HepG2 (cell line): ENCODE measurements around the gene EPO. TPM values are rescaled to one million over a fixed set of nuclear protein-coding genes. Genes with fewer than 3 reads are reported as not detected.

ENCODE experiments used
- DPF2 ChIP-seq: sonication (generic); formaldehyde crosslinking; IDR thresholded peaks from 2 replicates; pipeline ENCODE4 v1.4.0; 2020; ENCODE audit warnings: mild to moderate bottlenecking, low read depth, missing genetic modification reagents, borderline replicate concordance
- GFI1 ChIP-seq: sonication (generic); formaldehyde crosslinking; IDR thresholded peaks from 2 replicates; pipeline ENCODE4 v1.5.0; 2020; ENCODE audit warnings: missing genetic modification reagents, mild to moderate bottlenecking, borderline replicate concordance
- HNF4G ChIP-seq, 2 experiments: sonication (generic) in 1 of 2; formaldehyde crosslinking in 1 of 2; IDR thresholded peaks; 2 replicates each; pipeline versions ENCODE4 v1.4.0 to v1.6.1; 2011 to 2020; ENCODE audit warnings: borderline replicate concordance in 2 of 2, low read depth in 2 of 2, mild to moderate bottlenecking in 2 of 2, low read length in 1 of 2, missing genetic modification reagents in 1 of 2, moderate library complexity in 1 of 2
- HOXA7 ChIP-seq: sonication (generic); formaldehyde crosslinking; IDR thresholded peaks from 2 replicates; pipeline ENCODE4 v1.8.1; 2022; ENCODE audit warnings: mild to moderate bottlenecking, missing genetic modification reagents, moderate library complexity
- KDM2A ChIP-seq: sonication (generic); formaldehyde crosslinking; IDR thresholded peaks from 2 replicates; pipeline ENCODE4 v1.4.0; 2020; ENCODE audit warnings: low read depth, missing genetic modification reagents, borderline replicate concordance
- NBN ChIP-seq: fragments of 450-650 bp; conservative IDR thresholded peaks from 2 replicates; pipeline ENCODE4 v1.6.1; 2017
- REL ChIP-seq: sonication (generic); formaldehyde crosslinking; conservative IDR thresholded peaks from 2 replicates; pipeline ENCODE4 v1.8.0; 2022; ENCODE audit warnings: mild to moderate bottlenecking, missing genetic modification reagents, moderate library complexity
- SKI ChIP-seq: fragments of 450-650 bp; IDR thresholded peaks from one replicate; pipeline ENCODE4 v1.6.1; 2018; ENCODE audit warnings: mild to moderate bottlenecking; ENCODE audit not compliant: partially characterized antibody
- ZNF230 ChIP-seq: sonication (generic); formaldehyde crosslinking; IDR thresholded peaks from 2 replicates; pipeline ENCODE4 v1.4.0; 2020; ENCODE audit warnings: mild to moderate bottlenecking, missing genetic modification reagents
- ZNF317 ChIP-seq: sonication (generic); formaldehyde crosslinking; IDR thresholded peaks from 2 replicates; pipeline ENCODE4 v1.5.0; 2020; ENCODE audit warnings: mild to moderate bottlenecking, missing genetic modification reagents
- ZNF343 ChIP-seq: sonication (generic); formaldehyde crosslinking; IDR thresholded peaks from 2 replicates; pipeline ENCODE4 v1.4.0; 2020; ENCODE audit warnings: mild to moderate bottlenecking, missing genetic modification reagents
- ZNF567 ChIP-seq: sonication (generic); formaldehyde crosslinking; IDR thresholded peaks from 2 replicates; pipeline ENCODE4 v1.8.1; 2023; ENCODE audit warnings: mild to moderate bottlenecking, missing genetic modification reagents, borderline replicate concordance
- ZNF782 ChIP-seq: sonication (generic); formaldehyde crosslinking; IDR thresholded peaks from 2 replicates; pipeline ENCODE4 v1.4.0; 2020; ENCODE audit warnings: missing genetic modification reagents, mild to moderate bottlenecking, borderline replicate concordance
- ZSCAN29 ChIP-seq: sonication (generic); formaldehyde crosslinking; conservative IDR thresholded peaks from 2 replicates; pipeline ENCODE4 v1.4.0; 2020; ENCODE audit warnings: mild to moderate bottlenecking, missing genetic modification reagents
- polyA plus RNA-seq, 8 experiments: library from polyadenylated mRNA; depleted of rRNA in 3 of 8; stranded (reverse) in 7 of 8; unstranded in 1 of 8; fragments of >200 nt; fragmentation: Illumina TruSeq in 4 of 8; extraction: Trizol in 4 of 8; gene quantifications; 2 replicates each; pipeline versions ENCODE4 v1.2.1 to v1.2.3, GENCODE V29; 2011 to 2016; ENCODE audit warnings: low read depth in 4 of 8, missing spikeins in 1 of 8, mixed read lengths in 1 of 8; ENCODE audit not compliant: insufficient read depth in 1 of 8
- total RNA-seq, 5 experiments: library from RNA; depleted of rRNA; stranded (reverse); fragments of >200 nt; fragmentation: Illumina TruSeq; extraction: Trizol; gene quantifications; 2 replicates each; pipeline ENCODE4 v1.2.3, GENCODE V29; 2016; ENCODE audit warnings: low read depth in 1 of 5
- TF ChIP-seq, protein P1 (sequence below): sonication (generic); formaldehyde crosslinking; conservative IDR thresholded peaks from 2 replicates; pipeline ENCODE4 v1.8.0; 2022; ENCODE audit warnings: mild to moderate bottlenecking, moderate library complexity, missing genetic modification reagents
- TF ChIP-seq, protein P2 (sequence below): sonication (generic); formaldehyde crosslinking; IDR thresholded peaks from 2 replicates; pipeline ENCODE4 v1.5.1; 2020; ENCODE audit warnings: missing genetic modification reagents, mild to moderate bottlenecking, borderline replicate concordance
- TF ChIP-seq, protein P3 (sequence below), 2 experiments: fragments of 450-650 bp in 1 of 2; sonication (generic) in 1 of 2; formaldehyde crosslinking; IDR thresholded peaks; 2 replicates each; pipeline versions ENCODE4 v1.5.0 to v1.8.0; 2020 to 2022; ENCODE audit warnings: mild to moderate bottlenecking in 1 of 2, missing genetic modification reagents in 1 of 2
- TF ChIP-seq, protein P4 (sequence below): sonication (generic); formaldehyde crosslinking; IDR thresholded peaks from 2 replicates; pipeline ENCODE4 v1.5.0; 2020; ENCODE audit warnings: missing genetic modification reagents, mild to moderate bottlenecking, borderline replicate concordance
- TF ChIP-seq, protein P5 (sequence below): sonication (generic); formaldehyde crosslinking; IDR thresholded peaks from 2 replicates; pipeline ENCODE4 v1.4.0; 2020; ENCODE audit warnings: missing genetic modification reagents
- TF ChIP-seq, protein P6 (sequence below): IDR thresholded peaks from 2 replicates; pipeline ENCODE4 v1.6.1; 2016; ENCODE audit warnings: low read depth, borderline replicate concordance
- TF ChIP-seq, protein P7 (sequence below): sonication (generic); formaldehyde crosslinking; conservative IDR thresholded peaks from 2 replicates; pipeline ENCODE4 v1.4.0; 2020; ENCODE audit warnings: missing genetic modification reagents

Gene EPO
- total and polyA plus RNA-seq, 2 of the 13 experiments (the other 11 are each of a cell fraction or from before 2014, with no cell fraction given), result 10.3 to 25.7 TPM

DNA sequence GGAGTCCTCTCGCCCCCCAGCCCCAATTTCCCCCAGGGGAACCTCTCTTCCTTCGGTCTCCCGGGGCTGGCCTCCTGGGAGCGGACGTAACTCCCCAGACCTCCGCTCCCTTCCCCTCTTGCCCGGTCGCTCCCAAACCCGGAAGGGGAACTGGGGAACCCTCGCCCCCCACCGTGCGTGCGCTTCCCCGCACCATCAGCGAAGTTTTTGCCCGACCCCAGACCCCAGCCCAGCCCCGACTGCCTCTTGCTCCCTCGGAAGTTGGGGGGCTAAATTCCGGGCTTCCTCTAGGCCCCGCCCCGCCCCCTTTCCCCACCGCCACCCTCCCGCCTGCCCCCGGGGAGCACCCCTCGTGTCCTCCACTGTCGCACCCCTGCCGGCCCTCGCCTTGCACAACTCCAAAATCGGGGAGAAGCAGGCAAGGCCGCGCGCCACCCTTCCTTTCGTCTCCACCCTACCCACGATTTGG lies 46.3 kb upstream of the EPO start (continued):
- TF ChIP-seq, protein P1, sequence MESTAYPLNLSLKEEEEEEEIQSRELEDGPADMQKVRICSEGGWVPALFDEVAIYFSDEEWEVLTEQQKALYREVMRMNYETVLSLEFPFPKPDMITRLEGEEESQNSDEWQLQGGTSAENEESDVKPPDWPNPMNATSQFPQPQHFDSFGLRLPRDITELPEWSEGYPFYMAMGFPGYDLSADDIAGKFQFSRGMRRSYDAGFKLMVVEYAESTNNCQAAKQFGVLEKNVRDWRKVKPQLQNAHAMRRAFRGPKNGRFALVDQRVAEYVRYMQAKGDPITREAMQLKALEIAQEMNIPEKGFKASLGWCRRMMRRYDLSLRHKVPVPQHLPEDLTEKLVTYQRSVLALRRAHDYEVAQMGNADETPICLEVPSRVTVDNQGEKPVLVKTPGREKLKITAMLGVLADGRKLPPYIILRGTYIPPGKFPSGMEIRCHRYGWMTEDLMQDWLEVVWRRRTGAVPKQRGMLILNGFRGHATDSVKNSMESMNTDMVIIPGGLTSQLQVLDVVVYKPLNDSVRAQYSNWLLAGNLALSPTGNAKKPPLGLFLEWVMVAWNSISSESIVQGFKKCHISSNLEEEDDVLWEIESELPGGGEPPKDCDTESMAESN, result no peak
- no peak for TF ChIP-seq NBN
- TF ChIP-seq ZSCAN29 (CRISPR knock-in tag), result no peak
- no peak for TF ChIP-seq ZNF317 (CRISPR knock-in tag)
- TF ChIP-seq, protein P2, sequence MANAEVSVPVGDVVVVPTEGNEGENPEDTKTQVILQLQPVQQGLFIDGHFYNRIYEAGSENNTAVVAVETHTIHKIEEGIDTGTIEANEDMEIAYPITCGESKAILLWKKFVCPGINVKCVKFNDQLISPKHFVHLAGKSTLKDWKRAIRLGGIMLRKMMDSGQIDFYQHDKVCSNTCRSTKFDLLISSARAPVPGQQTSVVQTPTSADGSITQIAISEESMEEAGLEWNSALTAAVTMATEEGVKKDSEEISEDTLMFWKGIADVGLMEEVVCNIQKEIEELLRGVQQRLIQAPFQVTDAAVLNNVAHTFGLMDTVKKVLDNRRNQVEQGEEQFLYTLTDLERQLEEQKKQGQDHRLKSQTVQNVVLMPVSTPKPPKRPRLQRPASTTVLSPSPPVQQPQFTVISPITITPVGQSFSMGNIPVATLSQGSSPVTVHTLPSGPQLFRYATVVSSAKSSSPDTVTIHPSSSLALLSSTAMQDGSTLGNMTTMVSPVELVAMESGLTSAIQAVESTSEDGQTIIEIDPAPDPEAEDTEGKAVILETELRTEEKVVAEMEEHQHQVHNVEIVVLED, result no peak
- 0 out of 2 replicates have a peak, but pooled peaks have one; percentile 5 for TF ChIP-seq GFI1
- no peak for TF ChIP-seq KDM2A (CRISPR knock-in tag)
- TF ChIP-seq, protein P3, sequence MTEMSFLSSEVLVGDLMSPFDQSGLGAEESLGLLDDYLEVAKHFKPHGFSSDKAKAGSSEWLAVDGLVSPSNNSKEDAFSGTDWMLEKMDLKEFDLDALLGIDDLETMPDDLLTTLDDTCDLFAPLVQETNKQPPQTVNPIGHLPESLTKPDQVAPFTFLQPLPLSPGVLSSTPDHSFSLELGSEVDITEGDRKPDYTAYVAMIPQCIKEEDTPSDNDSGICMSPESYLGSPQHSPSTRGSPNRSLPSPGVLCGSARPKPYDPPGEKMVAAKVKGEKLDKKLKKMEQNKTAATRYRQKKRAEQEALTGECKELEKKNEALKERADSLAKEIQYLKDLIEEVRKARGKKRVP (CRISPR knock-in tag; IDR thresholded peaks at IDR 0.05), result no peak
- TF ChIP-seq SKI, result no peak
- TF ChIP-seq ZNF567 (CRISPR knock-in tag), result no peak
- no peak for TF ChIP-seq DPF2 (CRISPR knock-in tag)
- 0 out of 2 replicates have a peak, but pooled peaks have one; percentile 22 for TF ChIP-seq ZNF230
- TF ChIP-seq ZNF343 (CRISPR knock-in tag), result no peak
- TF ChIP-seq ZNF782 (CRISPR knock-in tag), result 0 out of 2 replicates have a peak, but pooled peaks have one; percentile 6
- TF ChIP-seq, protein P4, sequence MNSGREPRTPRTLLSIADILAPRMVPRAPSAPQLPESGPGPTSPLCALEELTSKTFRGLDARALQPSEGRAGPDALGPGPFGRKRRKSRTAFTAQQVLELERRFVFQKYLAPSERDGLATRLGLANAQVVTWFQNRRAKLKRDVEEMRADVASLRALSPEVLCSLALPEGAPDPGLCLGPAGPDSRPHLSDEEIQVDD (CRISPR knock-in tag), result no peak
- TF ChIP-seq HNF4G (IDR thresholded peaks at IDR 0.05; ENCODE audit: borderline replicate concordance, low read depth, low read length), result no peak
- no peak for TF ChIP-seq HNF4G (CRISPR knock-in tag; IDR thresholded peaks at IDR 0.05; ENCODE audit: borderline replicate concordance, low read depth)
- 0 out of 2 replicates have a peak, but pooled peaks have one; percentile 52 for TF ChIP-seq REL (CRISPR knock-in tag)
- TF ChIP-seq, protein P5, sequence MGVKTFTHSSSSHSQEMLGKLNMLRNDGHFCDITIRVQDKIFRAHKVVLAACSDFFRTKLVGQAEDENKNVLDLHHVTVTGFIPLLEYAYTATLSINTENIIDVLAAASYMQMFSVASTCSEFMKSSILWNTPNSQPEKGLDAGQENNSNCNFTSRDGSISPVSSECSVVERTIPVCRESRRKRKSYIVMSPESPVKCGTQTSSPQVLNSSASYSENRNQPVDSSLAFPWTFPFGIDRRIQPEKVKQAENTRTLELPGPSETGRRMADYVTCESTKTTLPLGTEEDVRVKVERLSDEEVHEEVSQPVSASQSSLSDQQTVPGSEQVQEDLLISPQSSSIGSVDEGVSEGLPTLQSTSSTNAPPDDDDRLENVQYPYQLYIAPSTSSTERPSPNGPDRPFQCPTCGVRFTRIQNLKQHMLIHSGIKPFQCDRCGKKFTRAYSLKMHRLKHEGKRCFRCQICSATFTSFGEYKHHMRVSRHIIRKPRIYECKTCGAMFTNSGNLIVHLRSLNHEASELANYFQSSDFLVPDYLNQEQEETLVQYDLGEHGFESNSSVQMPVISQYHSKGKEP, result no peak
- TF ChIP-seq, protein P6, sequence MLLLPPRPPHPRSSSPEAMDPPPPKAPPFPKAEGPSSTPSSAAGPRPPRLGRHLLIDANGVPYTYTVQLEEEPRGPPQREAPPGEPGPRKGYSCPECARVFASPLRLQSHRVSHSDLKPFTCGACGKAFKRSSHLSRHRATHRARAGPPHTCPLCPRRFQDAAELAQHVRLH (CRISPR knock-in tag), result no peak
- TF ChIP-seq, protein P7, sequence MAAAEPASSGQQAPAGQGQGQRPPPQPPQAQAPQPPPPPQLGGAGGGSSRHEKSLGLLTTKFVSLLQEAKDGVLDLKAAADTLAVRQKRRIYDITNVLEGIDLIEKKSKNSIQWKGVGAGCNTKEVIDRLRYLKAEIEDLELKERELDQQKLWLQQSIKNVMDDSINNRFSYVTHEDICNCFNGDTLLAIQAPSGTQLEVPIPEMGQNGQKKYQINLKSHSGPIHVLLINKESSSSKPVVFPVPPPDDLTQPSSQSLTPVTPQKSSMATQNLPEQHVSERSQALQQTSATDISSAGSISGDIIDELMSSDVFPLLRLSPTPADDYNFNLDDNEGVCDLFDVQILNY, result no peak
- no peak for TF ChIP-seq HOXA7 (CRISPR knock-in tag)
